HEK293T (cell line): ENCODE data around the gene BTBD17.

Source experiments
- CTCF ChIA-PET: fragments of 350-600 bp; formaldehyde crosslinking; extraction: SDS; loops from one replicate; lab custom pipeline; 2021; ENCODE audit warnings: antibody characterized with exemption, inconsistent platforms; lab: Yijun Ruan, JAX
- POLR2A ChIA-PET: fragments of 350-600 bp; formaldehyde crosslinking; extraction: SDS; loops from one replicate; lab custom pipeline; 2020; ENCODE audit warnings: antibody characterized with exemption, inconsistent platforms; lab: Yijun Ruan, JAX
- DNase-seq: peaks from one replicate; pipeline ENCODE4 v3.0.0; 2012; ENCODE audit warnings: mixed read lengths; ENCODE audit errors: extremely low spot score
- ARNT ChIP-seq: fragments of 450-650 bp; IDR thresholded peaks from 2 replicates; pipeline ENCODE4 v1.6.1; 2017; ENCODE audit warnings: mild to moderate bottlenecking
- BHLHE40 ChIP-seq: fragments of 450-650 bp; IDR thresholded peaks from 2 replicates; pipeline ENCODE4 v1.6.1; 2016; ENCODE audit warnings: mild to moderate bottlenecking, moderate library complexity, borderline replicate concordance
- CTBP1 ChIP-seq: fragments of 450-650 bp; IDR thresholded peaks from 2 replicates; pipeline ENCODE4 v1.6.1; 2016; ENCODE audit warnings: borderline replicate concordance
- ELF4 ChIP-seq: fragments of 450-650 bp; IDR thresholded peaks from 2 replicates; pipeline ENCODE4 v1.6.1; 2017; ENCODE audit warnings: antibody characterized with exemption
- FOXA1 ChIP-seq: fragments of 450-650 bp; IDR thresholded peaks from 2 replicates; pipeline ENCODE4 v1.6.1; 2016; ENCODE audit warnings: mild to moderate bottlenecking
- FOXK2 ChIP-seq: fragments of 450-650 bp; IDR thresholded peaks from 2 replicates; pipeline ENCODE4 v1.6.1; 2016; ENCODE audit warnings: mild to moderate bottlenecking
- FOXM1 ChIP-seq: fragments of 450-650 bp; IDR thresholded peaks from 2 replicates; pipeline ENCODE4 v1.6.1; 2017; ENCODE audit warnings: mild to moderate bottlenecking, borderline replicate concordance
- HDGF ChIP-seq: fragments of 450-650 bp; IDR thresholded peaks from 2 replicates; pipeline ENCODE4 v1.6.1; 2017; ENCODE audit warnings: antibody characterized with exemption, borderline replicate concordance
- L3MBTL2 ChIP-seq: fragments of 450-650 bp; conservative IDR thresholded peaks from 2 replicates; pipeline ENCODE4 v1.6.1; 2016; ENCODE audit warnings: mild to moderate bottlenecking
- LEF1 ChIP-seq: fragments of 450-650 bp; IDR thresholded peaks from 2 replicates; pipeline ENCODE4 v1.6.1; 2017; ENCODE audit warnings: mild to moderate bottlenecking, borderline replicate concordance
- NFRKB ChIP-seq: fragments of 450-650 bp; IDR thresholded peaks from 2 replicates; pipeline ENCODE4 v1.6.1; 2016; ENCODE audit warnings: mild to moderate bottlenecking, moderate library complexity
- SP1 ChIP-seq: fragments of 450-650 bp; IDR thresholded peaks from 2 replicates; pipeline ENCODE4 v1.6.1; 2017
- SUZ12 ChIP-seq: fragments of 450-650 bp; IDR thresholded peaks from 2 replicates; pipeline ENCODE4 v1.6.1; 2016; ENCODE audit warnings: mild to moderate bottlenecking
- TARDBP ChIP-seq: fragments of 450-650 bp; IDR thresholded peaks from 2 replicates; pipeline ENCODE4 v1.6.1; 2016
- ZNF384 ChIP-seq: fragments of 450-650 bp; IDR thresholded peaks from 2 replicates; pipeline ENCODE4 v1.6.1; 2016
- TF ChIP-seq, protein P1 (sequence below): fragments of 450-650 bp; IDR thresholded peaks from 2 replicates; pipeline ENCODE4 v1.6.1; 2016

The BTBD17 gene

DNA sequence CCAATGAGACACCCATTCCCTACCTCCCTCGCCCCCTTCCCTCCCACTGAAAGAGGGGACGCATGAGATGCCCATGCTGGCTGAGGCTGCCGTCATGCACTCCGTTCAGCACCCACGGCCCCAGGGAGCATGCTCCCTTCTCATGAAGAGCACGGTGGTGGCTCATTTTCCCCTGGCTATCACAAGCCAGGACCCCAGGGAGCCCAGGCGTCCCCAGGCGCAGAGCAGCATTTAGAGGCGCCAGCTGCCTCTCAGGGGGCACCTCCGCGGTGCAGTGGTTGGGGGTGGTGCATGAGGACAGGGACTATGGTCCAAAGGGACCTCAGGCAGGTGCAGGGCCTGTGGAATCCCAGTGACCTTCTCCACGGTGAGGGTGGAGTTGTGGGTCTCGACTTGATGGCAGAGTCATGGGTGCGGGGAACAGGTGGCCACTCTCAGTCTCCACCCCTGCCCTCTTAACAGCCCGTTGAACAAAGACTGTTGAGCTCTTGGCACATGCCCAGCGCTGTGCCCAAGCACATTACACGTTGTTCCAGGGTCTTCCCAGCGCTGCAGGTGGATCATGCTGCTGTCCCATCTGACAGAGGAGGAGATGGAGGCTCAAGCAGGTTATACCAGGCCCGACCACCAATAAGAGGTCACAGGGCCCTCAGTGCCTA is 22.0 kb downstream of the BTBD17 start:
- POLR2A ChIA-PET, result no interaction called here
- CTCF ChIA-PET, result interaction anchor here (0.6 kb wide), 1 partner anchor 140 kb away, joined by 3 read pairs; no protein-coding TSS in a partner anchor
- TF ChIP-seq FOXK2 (no peak), BHLHE40 (no peak), TARDBP (no peak), FOXM1 (no peak)
- TF ChIP-seq, protein P1, sequence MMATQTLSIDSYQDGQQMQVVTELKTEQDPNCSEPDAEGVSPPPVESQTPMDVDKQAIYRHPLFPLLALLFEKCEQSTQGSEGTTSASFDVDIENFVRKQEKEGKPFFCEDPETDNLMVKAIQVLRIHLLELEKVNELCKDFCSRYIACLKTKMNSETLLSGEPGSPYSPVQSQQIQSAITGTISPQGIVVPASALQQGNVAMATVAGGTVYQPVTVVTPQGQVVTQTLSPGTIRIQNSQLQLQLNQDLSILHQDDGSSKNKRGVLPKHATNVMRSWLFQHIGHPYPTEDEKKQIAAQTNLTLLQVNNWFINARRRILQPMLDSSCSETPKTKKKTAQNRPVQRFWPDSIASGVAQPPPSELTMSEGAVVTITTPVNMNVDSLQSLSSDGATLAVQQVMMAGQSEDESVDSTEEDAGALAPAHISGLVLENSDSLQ, result no peak
- no peak for DNase-seq

DNA sequence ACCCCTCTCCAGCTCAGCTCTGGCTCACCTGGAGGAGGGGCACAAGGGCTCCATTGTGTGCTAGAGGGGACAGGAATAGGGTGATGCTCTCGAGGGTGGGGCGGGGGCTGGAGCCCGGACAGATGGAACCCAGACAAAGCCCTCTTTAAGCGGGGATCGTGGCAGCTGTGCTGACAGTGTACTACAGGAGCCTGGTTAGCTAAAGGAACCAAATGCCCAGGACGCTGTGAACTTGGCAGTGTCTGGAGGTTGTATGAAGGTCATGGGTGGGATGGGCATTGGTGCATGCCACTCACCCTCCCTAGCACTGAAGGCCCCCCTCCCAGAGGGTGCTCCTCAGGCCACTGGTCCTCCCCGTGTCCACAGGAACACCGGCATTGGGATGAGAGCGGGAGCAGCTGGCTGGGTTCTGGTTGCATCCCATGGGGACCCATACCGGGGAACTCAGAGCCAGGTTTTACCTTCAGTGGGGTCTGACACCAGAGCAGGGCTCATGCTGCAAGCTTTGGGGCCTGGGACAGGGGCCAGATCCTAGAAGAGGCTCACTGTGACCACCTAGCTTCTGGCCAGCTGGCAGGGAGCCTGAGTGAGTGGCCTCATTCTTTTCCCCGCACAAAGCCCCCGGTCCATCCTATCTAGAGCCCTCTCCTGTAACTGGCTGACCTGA is 23.7 kb downstream of the BTBD17 start:
- no peak for TF ChIP-seq CTBP1
- no peak for TF ChIP-seq SUZ12
- TF ChIP-seq FOXK2, result no peak
- TF ChIP-seq BHLHE40, result no peak
- TF ChIP-seq FOXM1, result no peak
- no peak for TF ChIP-seq LEF1
- no peak for DNase-seq
- ChIA-PET POLR2A (no interaction called here), CTCF (no interaction called here)

DNA sequence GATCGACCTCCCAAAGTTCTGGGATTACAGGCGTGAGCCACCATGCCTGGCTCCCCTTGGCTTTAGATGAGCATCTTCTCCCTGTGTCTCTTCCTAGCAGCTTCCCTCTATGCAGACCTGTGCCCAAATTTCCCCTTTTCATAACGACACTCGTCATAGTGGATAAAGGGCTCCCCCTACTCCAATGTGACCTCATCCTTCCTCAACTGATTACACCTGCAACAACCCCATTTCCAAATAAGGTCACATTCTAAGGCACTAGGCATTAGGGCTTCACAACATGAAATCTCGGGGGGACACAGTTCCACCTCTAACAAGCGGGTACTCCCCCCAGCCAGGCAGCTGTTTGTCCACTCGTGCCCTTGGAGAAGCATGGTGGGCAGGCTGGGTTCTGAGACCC is 25.4 kb downstream of the BTBD17 start:
- DNase-seq, result no peak
- ChIA-PET POLR2A (no interaction called here), CTCF (no interaction called here)
- TF ChIP-seq FOXA1, result no peak

DNA sequence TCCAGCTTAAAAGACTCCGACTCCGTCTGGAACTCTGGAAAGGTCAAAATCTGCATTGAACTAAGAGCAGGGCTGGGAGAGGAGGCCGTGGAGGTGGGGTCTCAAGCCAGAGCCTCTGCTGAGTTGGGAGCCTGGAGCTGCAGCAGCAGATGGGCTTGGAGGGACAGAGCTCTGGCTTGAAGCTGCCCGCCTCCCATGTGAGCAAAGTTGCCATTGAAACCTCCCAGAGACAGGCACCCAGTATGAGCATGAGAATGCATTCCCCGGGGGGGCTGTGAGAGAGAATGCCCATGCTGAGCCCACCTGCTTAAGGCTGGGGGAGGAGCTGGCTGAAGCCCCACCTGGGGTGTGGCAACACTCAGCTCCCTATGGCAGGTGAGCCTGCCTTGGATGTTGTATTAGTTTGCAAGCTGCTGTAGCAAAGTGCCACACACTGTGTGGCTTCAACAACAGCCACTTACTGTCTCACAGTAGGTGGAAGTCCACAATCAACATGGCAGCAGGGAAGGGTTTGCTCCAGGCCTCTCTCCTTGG is 26.1 kb downstream of the BTBD17 start:
- POLR2A ChIA-PET, result no interaction called here
- CTCF ChIA-PET, result no interaction called here
- TF ChIP-seq CTBP1 (no peak), NFRKB (no peak), SUZ12 (no peak), HDGF (no peak), L3MBTL2 (no peak), FOXM1 (no peak), TARDBP (no peak), FOXK2 (no peak), ELF4 (no peak), ZNF384 (no peak), SP1 (no peak), FOXA1 (no peak), ARNT (no peak), LEF1 (no peak), BHLHE40 (no peak)
- TF ChIP-seq, protein P1, result no peak
- no peak for DNase-seq

DNA sequence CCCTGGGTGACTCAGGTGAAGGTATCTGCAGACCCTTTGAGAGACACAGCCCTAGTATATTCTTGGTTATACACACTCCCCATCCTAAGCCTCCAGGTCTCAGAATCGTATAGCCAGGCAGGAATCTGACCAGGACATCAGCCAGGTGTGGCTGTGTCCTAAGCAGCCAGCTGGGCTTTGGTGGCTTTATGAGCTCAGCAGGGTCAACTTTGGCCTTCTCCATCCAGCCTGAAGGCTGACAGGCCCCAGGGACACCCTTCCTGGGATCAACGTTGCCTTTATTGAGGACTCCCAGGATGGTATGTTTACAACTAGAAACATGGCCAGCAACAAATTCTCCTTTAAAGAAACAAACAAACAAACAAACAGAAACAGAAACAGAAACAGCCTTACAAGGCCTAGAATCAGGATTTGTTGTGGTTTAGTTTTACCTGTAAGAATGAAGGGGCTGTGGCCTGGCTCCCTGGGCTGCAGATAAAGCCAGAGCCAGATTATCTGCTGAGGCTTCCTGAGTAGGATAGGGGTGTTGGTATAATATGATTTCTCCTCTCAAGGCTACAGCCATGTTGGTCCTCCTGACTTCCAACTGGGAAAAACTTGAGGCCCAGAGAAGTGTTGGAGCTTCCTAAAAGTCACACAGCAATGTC is 27.2 kb downstream of the BTBD17 start:
- TF ChIP-seq HDGF (no peak), CTBP1 (no peak), SP1 (no peak), LEF1 (no peak), ZNF384 (no peak), ELF4 (no peak), BHLHE40 (no peak), TARDBP (no peak), FOXM1 (no peak), NFRKB (no peak), FOXA1 (no peak), SUZ12 (no peak), FOXK2 (no peak)
- TF ChIP-seq, protein P1, result no peak
- POLR2A ChIA-PET, result no interaction called here
- CTCF ChIA-PET, result no interaction called here
- no peak for DNase-seq

DNA sequence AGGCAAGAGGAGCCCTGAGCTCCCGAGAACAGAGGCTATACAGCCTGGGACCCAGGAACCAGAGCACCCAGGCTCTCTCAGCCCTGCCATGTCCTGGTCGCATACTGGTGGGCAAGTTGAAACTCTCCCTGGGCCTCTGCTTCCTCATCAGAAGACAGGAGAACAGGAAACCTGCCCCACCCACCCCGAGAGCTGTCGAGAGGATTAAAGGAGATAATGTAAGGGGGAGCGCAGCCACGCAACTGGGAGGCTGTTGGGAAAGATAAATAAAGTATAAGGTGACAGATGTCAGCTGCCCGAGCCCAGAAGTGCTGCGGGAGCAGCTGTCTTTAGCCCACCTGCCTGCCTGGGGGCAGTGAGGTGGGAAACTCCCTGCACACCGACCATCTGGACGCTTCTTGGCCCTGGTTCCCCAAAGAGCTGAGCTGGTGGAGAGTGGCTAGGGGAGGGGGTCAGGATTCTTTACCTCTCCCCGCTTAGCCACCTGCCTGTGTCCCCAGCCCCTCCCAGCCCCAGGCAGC is 28.8 kb downstream of the BTBD17 start:
- CTCF ChIA-PET, result interaction anchor here (0.7 to 1.0 kb wide), 3 partner anchors 11 to 125 kb away, joined by 3 read pairs; no protein-coding TSS in a partner anchor
- TF ChIP-seq ELF4 (no peak), TARDBP (no peak)
- DNase-seq, result no peak
- POLR2A ChIA-PET, result interaction anchor here (2.2 kb wide), 1 partner anchor 11 kb away, joined by 6 read pairs; no protein-coding TSS in a partner anchor
